HT-29 (cell line): ENCODE measurements around the gene OMP. TPM values are rescaled to one million over a fixed set of nuclear protein-coding genes. Genes with fewer than 3 reads are reported as not detected.

Experiments
- DNase-seq: peaks from one replicate; pipeline ENCODE4 v3.0.0-alpha.2; 2015; ENCODE audit warnings: low spot score
- total RNA-seq: library from RNA; depleted of rRNA; stranded (reverse); fragments of >200 nt; shearing (Covaris generic); gene quantifications from 2 replicates; pipeline ENCODE4 v1.2.3, GENCODE V29; 2014

The OMP gene
- total RNA-seq, 1 experiment from 2014 or later, result 2.8 TPM

- DNase-seq, result no peak
These were observed 36.6 kb downstream of the OMP start for GRCh38 chr11:77139201-77139600.

- no peak for DNase-seq
These were observed 37.7 kb downstream of the OMP start for GRCh38 chr11:77140231-77140851.

- DNase-seq, result peak; percentile 23
These were observed 38.4 kb downstream of the OMP start for GRCh38 chr11:77141034-77141433.

- DNase-seq, result no peak
These were observed 38.8 kb downstream of the OMP start for GRCh38 chr11:77141475-77141874.

GRCh38 chr11:77142091-77142975 is 39.7 kb downstream of the OMP start:
- no peak for DNase-seq

- no peak for DNase-seq
These were observed 40.9 kb downstream of the OMP start for GRCh38 chr11:77143405-77144020.

GRCh38 chr11:77144196-77144856 is 41.7 kb downstream of the OMP start:
- no peak for DNase-seq

GRCh38 chr11:77144857-77145428 is 42.3 kb downstream of the OMP start:
- DNase-seq, result peak; percentile 19

GRCh38 chr11:77146261-77147035 is 43.8 kb downstream of the OMP start:
- no peak for DNase-seq

GRCh38 chr11:77147036-77147315 is 44.3 kb downstream of the OMP start:
- DNase-seq, result no peak

GRCh38 chr11:77147668-77148321 is 45.2 kb downstream of the OMP start:
- DNase-seq, result peak; percentile 20

GRCh38 chr11:77148963-77149715 is 46.5 kb downstream of the OMP start:
- DNase-seq, result no peak

GRCh38 chr11:77149716-77150392 is 47.2 kb downstream of the OMP start:
- no peak for DNase-seq

GRCh38 chr11:77150836-77151235 is 48.2 kb downstream of the OMP start:
- DNase-seq, result no peak

GRCh38 chr11:77151804-77152509 is 49.3 kb downstream of the OMP start:
- no peak for DNase-seq

GRCh38 chr11:77152846-77153245 is 50.2 kb downstream of the OMP start:
- DNase-seq, result no peak
